WTC11 (cell line): ENCODE data around the gene MPZL3. TPM values are rescaled to one million over a fixed set of nuclear protein-coding genes. Genes with fewer than 3 reads are reported as not detected.

ENCODE experiments used
- ATAC-seq: fragments of 200-7000 bp; cut with Tn5 transposase; 2 replicates; pipeline ENCODE4 v1.10.0; 2021; ENCODE audit warnings: mild to moderate bottlenecking, moderate library complexity
- CTCF ChIA-PET: fragments of 300-600 bp; sonication (Branson Sonifier 250); formaldehyde crosslinking; loops from one replicate; lab custom pipeline; 2021; ENCODE audit warnings: antibody characterized with exemption; lab: Charles Lee
- POLR2A ChIA-PET: fragments of 350-600 bp; sonication (Branson Sonifier 250); formaldehyde crosslinking; loops from one replicate; lab custom pipeline; 2021; ENCODE audit warnings: antibody characterized with exemption; lab: Charles Lee
- DNase-seq: peaks from one replicate; pipeline ENCODE4 v3.0.0; 2021; ENCODE audit warnings: low spot score
- H3K27ac Mint-ChIP-seq: 2 replicates; pipeline ENCODE4 v1.8.0; 2021; ENCODE audit warnings: mixed read lengths
- H3K27me3 Mint-ChIP-seq: 2 replicates; pipeline ENCODE4 v1.8.0; 2021; ENCODE audit warnings: low read depth, mild to moderate bottlenecking, moderate library complexity, mixed read lengths
- H3K36me3 Mint-ChIP-seq: 2 replicates; pipeline ENCODE4 v1.8.0; 2021; ENCODE audit warnings: mixed read lengths
- H3K4me1 Mint-ChIP-seq: 2 replicates; pipeline ENCODE4 v1.8.0; 2022; ENCODE audit warnings: mixed read lengths
- H3K4me3 Mint-ChIP-seq: 2 replicates; pipeline ENCODE4 v1.8.0; 2021; ENCODE audit warnings: mild to moderate bottlenecking, moderate library complexity, mixed read lengths
- H3K9me3 Mint-ChIP-seq: 2 replicates; pipeline ENCODE4 v1.8.0; 2021; ENCODE audit warnings: mixed read lengths
- ARID4B ChIP-seq: sonication (generic); formaldehyde crosslinking; IDR thresholded peaks from 2 replicates; pipeline ENCODE4 v1.8.0; 2023; ENCODE audit warnings: missing genetic modification reagents, mild to moderate bottlenecking, borderline replicate concordance
- ATF1 ChIP-seq: sonication (generic); formaldehyde crosslinking; IDR thresholded peaks from 2 replicates; pipeline ENCODE4 v1.8.1; 2023; ENCODE audit warnings: mild to moderate bottlenecking, moderate library complexity, missing genetic modification reagents
- ATF3 ChIP-seq: sonication (generic); formaldehyde crosslinking; conservative IDR thresholded peaks from 2 replicates; pipeline ENCODE4 v1.8.1; 2022; ENCODE audit warnings: mild to moderate bottlenecking, missing genetic modification reagents
- CBFB ChIP-seq: sonication (generic); formaldehyde crosslinking; IDR thresholded peaks from 2 replicates; pipeline ENCODE4 v1.8.1; 2022; ENCODE audit warnings: mild to moderate bottlenecking, low read depth, missing genetic modification reagents
- CREB1 ChIP-seq: sonication (generic); formaldehyde crosslinking; IDR thresholded peaks from 2 replicates; pipeline ENCODE4 v1.8.0; 2023; ENCODE audit warnings: mild to moderate bottlenecking, missing genetic modification reagents
- GTF2I ChIP-seq: fragments of 250-450 bp; sonication (Bioruptor Pico); conservative IDR thresholded peaks from 2 replicates; pipeline ENCODE4 v1.4.0; 2021; ENCODE audit warnings: mild to moderate bottlenecking
- JUN ChIP-seq: sonication (generic); formaldehyde crosslinking; IDR thresholded peaks from 2 replicates; pipeline ENCODE4 v1.8.0; 2023; ENCODE audit warnings: mild to moderate bottlenecking, missing genetic modification reagents
- NR2C2 ChIP-seq: sonication (generic); formaldehyde crosslinking; IDR thresholded peaks from 2 replicates; pipeline ENCODE4 v1.8.0; 2022; ENCODE audit warnings: mild to moderate bottlenecking, missing genetic modification reagents
- PRDM15 ChIP-seq: sonication (generic); formaldehyde crosslinking; IDR thresholded peaks from 2 replicates; pipeline ENCODE4 v1.8.0; 2022; ENCODE audit warnings: missing genetic modification reagents
- TEAD1 ChIP-seq: sonication (generic); formaldehyde crosslinking; IDR thresholded peaks from 2 replicates; pipeline ENCODE4 v1.8.0; 2022; ENCODE audit warnings: mild to moderate bottlenecking, missing genetic modification reagents
- ZBTB21 ChIP-seq: sonication (generic); formaldehyde crosslinking; IDR thresholded peaks from 2 replicates; pipeline ENCODE4 v1.8.1; 2023; ENCODE audit warnings: mild to moderate bottlenecking, missing genetic modification reagents, borderline replicate concordance
- ZNF138 ChIP-seq: sonication (generic); formaldehyde crosslinking; conservative IDR thresholded peaks from 2 replicates; pipeline ENCODE4 v1.8.1; 2022; ENCODE audit warnings: mild to moderate bottlenecking, moderate library complexity, missing genetic modification reagents
- ZNF232 ChIP-seq: sonication (generic); formaldehyde crosslinking; IDR thresholded peaks from 2 replicates; pipeline ENCODE4 v1.8.0; 2022; ENCODE audit warnings: mild to moderate bottlenecking, missing genetic modification reagents
- ZNF416 ChIP-seq: fragments of 250-450 bp; sonication (Bioruptor Pico); IDR thresholded peaks from 2 replicates; pipeline ENCODE4 v1.9.0; 2021; ENCODE audit warnings: mild to moderate bottlenecking, inconsistent platforms
- total RNA-seq: library from RNA; stranded (reverse); gene quantifications from 3 replicates; pipeline ENCODE4 v1.2.3, GENCODE V29; 2021
- TF ChIP-seq, protein P1 (sequence below): sonication (generic); formaldehyde crosslinking; IDR thresholded peaks from 2 replicates; pipeline ENCODE4 v1.8.0; 2023; ENCODE audit warnings: missing genetic modification reagents
- TF ChIP-seq, protein P2 (sequence below): fragments of 200-600 bp; IDR thresholded peaks from 2 replicates; pipeline ENCODE4 v1.8.0; 2022; ENCODE audit warnings: antibody characterized with exemption
- TF ChIP-seq, protein P3 (sequence below): sonication (generic); formaldehyde crosslinking; IDR thresholded peaks from 2 replicates; pipeline ENCODE4 v1.8.0; 2022; ENCODE audit warnings: mild to moderate bottlenecking, missing genetic modification reagents
- TF ChIP-seq, protein P4 (sequence below): sonication (generic); formaldehyde crosslinking; IDR thresholded peaks from 2 replicates; pipeline ENCODE4 v1.8.1; 2022; ENCODE audit warnings: low read depth, missing genetic modification reagents, borderline replicate concordance
- TF ChIP-seq, protein P5 (sequence below): sonication (generic); formaldehyde crosslinking; IDR thresholded peaks from 2 replicates; pipeline ENCODE4 v1.8.0; 2022; ENCODE audit warnings: mild to moderate bottlenecking, missing genetic modification reagents

The MPZL3 gene
- total RNA-seq, 1 experiment from 2014 or later = 2.1 TPM

DNA sequence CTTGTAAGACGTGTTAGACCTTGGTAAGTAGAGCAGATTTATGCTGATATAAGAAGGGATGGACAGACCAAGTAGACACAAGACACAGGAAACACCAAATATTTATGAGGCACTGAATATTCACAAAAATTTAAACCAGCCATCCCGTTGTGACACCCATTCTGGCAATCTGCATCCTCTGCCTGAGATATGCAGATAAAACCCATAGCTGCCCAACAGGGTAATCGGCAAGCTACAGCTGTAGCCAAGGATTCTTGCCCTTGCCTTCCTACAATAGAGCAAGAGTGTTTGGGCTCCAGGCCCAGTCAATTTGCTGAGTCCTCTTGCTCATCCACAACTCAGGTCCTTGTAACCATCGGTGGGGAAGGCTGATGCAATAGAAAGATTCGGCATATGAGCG, 30.4 kb upstream of the MPZL3 start (continued):
- TF ChIP-seq ARID4B (no peak), TEAD1 (no peak), NR2C2 (CRISPR knock-in tag) (no peak)

DNA sequence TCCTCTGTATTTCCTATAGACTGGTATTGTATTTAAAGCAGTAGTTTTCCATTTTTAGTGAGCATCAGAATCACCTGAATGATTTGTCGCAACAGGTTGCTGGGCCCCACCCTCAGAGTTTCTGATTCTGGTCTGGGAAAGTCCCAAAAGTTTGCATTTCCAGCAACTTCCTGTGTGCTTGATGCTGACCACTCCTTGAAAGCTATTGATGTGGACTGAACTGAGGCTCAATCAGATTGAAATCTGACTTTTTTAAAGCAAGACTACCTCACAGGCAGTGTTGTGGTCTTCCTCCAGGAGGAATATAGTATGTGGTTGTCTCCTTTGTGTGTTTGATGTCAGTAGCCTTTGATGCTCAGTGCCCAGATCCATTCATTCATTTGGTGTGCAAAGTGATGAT, 29.1 kb upstream of the MPZL3 start:
- Mint-ChIP-seq H3K9me3 (no peaks in the 10 kb centered on the region), H3K27ac (no peak overlapping the region), H3K4me3 (no peak overlapping the region), H3K27me3 (peaks cover 19% of the 10 kb centered on the region), H3K4me1 (peaks cover 2% of the 10 kb centered on the region; the same call in 1 of the 2 replicates), H3K36me3 (no peaks in the 10 kb centered on the region)
- no peak for TF ChIP-seq ZNF232 (CRISPR knock-in tag)
- TF ChIP-seq ZNF416 (CRISPR knock-in tag) = no peak
- TF ChIP-seq, protein P1, sequence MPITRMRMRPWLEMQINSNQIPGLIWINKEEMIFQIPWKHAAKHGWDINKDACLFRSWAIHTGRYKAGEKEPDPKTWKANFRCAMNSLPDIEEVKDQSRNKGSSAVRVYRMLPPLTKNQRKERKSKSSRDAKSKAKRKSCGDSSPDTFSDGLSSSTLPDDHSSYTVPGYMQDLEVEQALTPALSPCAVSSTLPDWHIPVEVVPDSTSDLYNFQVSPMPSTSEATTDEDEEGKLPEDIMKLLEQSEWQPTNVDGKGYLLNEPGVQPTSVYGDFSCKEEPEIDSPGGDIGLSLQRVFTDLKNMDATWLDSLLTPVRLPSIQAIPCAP = no peak
- no peak for TF ChIP-seq CBFB (CRISPR knock-in tag)
- TF ChIP-seq GTF2I = no peak
- no peak for TF ChIP-seq PRDM15
- TF ChIP-seq CREB1 (CRISPR knock-in tag) = no peak
- TF ChIP-seq JUN (CRISPR knock-in tag) = no peak
- no peak for TF ChIP-seq ATF1
- no peak for TF ChIP-seq NR2C2 (CRISPR knock-in tag)
- no peak for TF ChIP-seq ZBTB21 (CRISPR knock-in tag)
- TF ChIP-seq ATF3 (CRISPR knock-in tag) = no peak
- TF ChIP-seq, protein P2, sequence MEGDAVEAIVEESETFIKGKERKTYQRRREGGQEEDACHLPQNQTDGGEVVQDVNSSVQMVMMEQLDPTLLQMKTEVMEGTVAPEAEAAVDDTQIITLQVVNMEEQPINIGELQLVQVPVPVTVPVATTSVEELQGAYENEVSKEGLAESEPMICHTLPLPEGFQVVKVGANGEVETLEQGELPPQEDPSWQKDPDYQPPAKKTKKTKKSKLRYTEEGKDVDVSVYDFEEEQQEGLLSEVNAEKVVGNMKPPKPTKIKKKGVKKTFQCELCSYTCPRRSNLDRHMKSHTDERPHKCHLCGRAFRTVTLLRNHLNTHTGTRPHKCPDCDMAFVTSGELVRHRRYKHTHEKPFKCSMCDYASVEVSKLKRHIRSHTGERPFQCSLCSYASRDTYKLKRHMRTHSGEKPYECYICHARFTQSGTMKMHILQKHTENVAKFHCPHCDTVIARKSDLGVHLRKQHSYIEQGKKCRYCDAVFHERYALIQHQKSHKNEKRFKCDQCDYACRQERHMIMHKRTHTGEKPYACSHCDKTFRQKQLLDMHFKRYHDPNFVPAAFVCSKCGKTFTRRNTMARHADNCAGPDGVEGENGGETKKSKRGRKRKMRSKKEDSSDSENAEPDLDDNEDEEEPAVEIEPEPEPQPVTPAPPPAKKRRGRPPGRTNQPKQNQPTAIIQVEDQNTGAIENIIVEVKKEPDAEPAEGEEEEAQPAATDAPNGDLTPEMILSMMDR = no peak
- TF ChIP-seq, protein P3, sequence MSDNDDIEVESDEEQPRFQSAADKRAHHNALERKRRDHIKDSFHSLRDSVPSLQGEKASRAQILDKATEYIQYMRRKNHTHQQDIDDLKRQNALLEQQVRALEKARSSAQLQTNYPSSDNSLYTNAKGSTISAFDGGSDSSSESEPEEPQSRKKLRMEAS (CRISPR knock-in tag) = no peak
- TF ChIP-seq, protein P4, sequence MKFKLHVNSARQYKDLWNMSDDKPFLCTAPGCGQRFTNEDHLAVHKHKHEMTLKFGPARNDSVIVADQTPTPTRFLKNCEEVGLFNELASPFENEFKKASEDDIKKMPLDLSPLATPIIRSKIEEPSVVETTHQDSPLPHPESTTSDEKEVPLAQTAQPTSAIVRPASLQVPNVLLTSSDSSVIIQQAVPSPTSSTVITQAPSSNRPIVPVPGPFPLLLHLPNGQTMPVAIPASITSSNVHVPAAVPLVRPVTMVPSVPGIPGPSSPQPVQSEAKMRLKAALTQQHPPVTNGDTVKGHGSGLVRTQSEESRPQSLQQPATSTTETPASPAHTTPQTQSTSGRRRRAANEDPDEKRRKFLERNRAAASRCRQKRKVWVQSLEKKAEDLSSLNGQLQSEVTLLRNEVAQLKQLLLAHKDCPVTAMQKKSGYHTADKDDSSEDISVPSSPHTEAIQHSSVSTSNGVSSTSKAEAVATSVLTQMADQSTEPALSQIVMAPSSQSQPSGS (CRISPR knock-in tag) = no peak
- TF ChIP-seq, protein P5, sequence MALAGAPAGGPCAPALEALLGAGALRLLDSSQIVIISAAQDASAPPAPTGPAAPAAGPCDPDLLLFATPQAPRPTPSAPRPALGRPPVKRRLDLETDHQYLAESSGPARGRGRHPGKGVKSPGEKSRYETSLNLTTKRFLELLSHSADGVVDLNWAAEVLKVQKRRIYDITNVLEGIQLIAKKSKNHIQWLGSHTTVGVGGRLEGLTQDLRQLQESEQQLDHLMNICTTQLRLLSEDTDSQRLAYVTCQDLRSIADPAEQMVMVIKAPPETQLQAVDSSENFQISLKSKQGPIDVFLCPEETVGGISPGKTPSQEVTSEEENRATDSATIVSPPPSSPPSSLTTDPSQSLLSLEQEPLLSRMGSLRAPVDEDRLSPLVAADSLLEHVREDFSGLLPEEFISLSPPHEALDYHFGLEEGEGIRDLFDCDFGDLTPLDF (CRISPR knock-in tag) = no peak
- TF ChIP-seq ZNF138 (CRISPR knock-in tag) = no peak
- ChIA-PET CTCF (interaction anchor here (1.3 to 2.8 kb wide), 2 partner anchors 14 to 110 kb away, joined by 3 to 9 read pairs; no protein-coding TSS in a partner anchor), POLR2A (no interaction called here)
- no peak for DNase-seq
- ATAC-seq = no peak
